HG02610 (cell line): ENCODE results near the gene PDS5A.
"Not testable (repeated sequence)": the region's sequence is repeated elsewhere in the genome, so short reads cannot be mapped to it uniquely, and the experiment has no call there.

Source experiments
- ATAC-seq: cut with Tn5 transposase; IDR thresholded peaks from one replicate; pipeline ENCODE4 v1.9.1; 2021; ENCODE audit warnings: mild to moderate bottlenecking, moderate library complexity; ENCODE audit not compliant: unreplicated experiment

The PDS5A gene

GRCh38 chr4:39905019-39905418 lies 72.7 kb downstream of the PDS5A start:
- ATAC-seq, result not testable (repeated sequence)

- no peak for ATAC-seq
These were observed 76.7 kb downstream of the PDS5A start for GRCh38 chr4:39900966-39901365.

GRCh38 chr4:39899291-39899690 lies 78.4 kb downstream of the PDS5A start:
- ATAC-seq, result no peak

GRCh38 chr4:39898015-39898414 lies 79.7 kb downstream of the PDS5A start:
- ATAC-seq, result no peak

- ATAC-seq, result no peak
These were observed 84.0 kb downstream of the PDS5A start for GRCh38 chr4:39893693-39894072.

- no peak for ATAC-seq
These were observed 84.6 kb downstream of the PDS5A start for GRCh38 chr4:39892988-39893692.

- no peak for ATAC-seq
These were observed 88.5 kb downstream of the PDS5A start for GRCh38 chr4:39889226-39889625.

GRCh38 chr4:39888541-39888940 lies 89.2 kb downstream of the PDS5A start:
- ATAC-seq, result no peak

GRCh38 chr4:39883646-39884045 lies 94.1 kb downstream of the PDS5A start:
- no peak for ATAC-seq

- ATAC-seq, result no peak
These were observed 95.9 kb downstream of the PDS5A start for GRCh38 chr4:39881789-39882188.

GRCh38 chr4:39877971-39878370 lies 99.7 kb downstream of the PDS5A start:
- no peak for ATAC-seq

GRCh38 chr4:39873823-39874222 lies 103.9 kb downstream of the PDS5A start:
- no peak for ATAC-seq

- ATAC-seq, result no peak
These were observed 112.4 kb downstream of the PDS5A start for GRCh38 chr4:39865280-39865679.

- no peak for ATAC-seq
These were observed 113.3 kb downstream of the PDS5A start for GRCh38 chr4:39864391-39864790.

- ATAC-seq, result no peak
These were observed 116.9 kb downstream of the PDS5A start for GRCh38 chr4:39860804-39861203.

GRCh38 chr4:39855909-39856512 lies 121.7 kb downstream of the PDS5A start:
- no peak for ATAC-seq

- no peak for ATAC-seq
These were observed 125.1 kb downstream of the PDS5A start for GRCh38 chr4:39852636-39853035.

- no peak for ATAC-seq
These were observed 127.0 kb downstream of the PDS5A start for GRCh38 chr4:39850727-39851126.

GRCh38 chr4:39846705-39847104 lies 131.0 kb downstream of the PDS5A start:
- no peak for ATAC-seq

- no peak for ATAC-seq
These were observed 131.6 kb downstream of the PDS5A start for GRCh38 chr4:39846120-39846519.

GRCh38 chr4:39841894-39842293 lies 135.8 kb downstream of the PDS5A start:
- ATAC-seq, result no peak

GRCh38 chr4:39840516-39840915 lies 137.2 kb downstream of the PDS5A start:
- ATAC-seq, result not testable (repeated sequence)

- ATAC-seq, result no peak
These were observed 137.7 kb downstream of the PDS5A start for GRCh38 chr4:39840027-39840426.
